ENCODE results near the gene TRIM65.

DNA sequence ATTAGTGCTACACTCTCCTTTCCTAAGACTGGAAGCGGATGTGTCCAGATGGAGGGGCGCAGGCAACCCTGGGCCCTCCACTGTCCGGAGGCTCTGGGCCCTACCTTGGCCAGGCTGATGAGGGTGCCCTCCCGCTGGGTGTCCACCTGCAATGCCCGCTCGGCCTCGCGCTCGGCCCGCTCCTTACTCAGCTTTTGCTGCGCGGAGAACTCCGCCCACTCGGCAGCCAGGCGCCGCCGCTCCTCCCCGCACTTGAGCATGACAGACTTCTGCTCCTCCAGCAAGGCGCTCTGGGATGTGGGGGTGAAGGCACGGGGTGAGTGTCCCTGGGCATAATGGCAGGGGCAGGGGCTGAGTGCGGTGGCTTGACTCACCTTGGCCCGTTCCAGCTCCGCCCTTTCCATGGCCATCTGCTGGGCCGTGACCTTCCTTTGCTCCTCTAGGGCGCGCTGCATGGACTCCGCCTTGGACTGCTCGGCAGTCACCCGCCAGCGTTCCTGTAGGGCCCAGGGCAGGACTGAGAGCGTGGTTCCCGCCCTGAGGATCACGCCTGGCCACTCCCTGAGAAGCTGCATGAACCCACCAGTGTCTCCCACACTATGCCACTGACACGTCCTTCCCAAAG, 18.0 kb upstream of the TRIM65 start:
- TF ChIP-seq, protein P1, sequence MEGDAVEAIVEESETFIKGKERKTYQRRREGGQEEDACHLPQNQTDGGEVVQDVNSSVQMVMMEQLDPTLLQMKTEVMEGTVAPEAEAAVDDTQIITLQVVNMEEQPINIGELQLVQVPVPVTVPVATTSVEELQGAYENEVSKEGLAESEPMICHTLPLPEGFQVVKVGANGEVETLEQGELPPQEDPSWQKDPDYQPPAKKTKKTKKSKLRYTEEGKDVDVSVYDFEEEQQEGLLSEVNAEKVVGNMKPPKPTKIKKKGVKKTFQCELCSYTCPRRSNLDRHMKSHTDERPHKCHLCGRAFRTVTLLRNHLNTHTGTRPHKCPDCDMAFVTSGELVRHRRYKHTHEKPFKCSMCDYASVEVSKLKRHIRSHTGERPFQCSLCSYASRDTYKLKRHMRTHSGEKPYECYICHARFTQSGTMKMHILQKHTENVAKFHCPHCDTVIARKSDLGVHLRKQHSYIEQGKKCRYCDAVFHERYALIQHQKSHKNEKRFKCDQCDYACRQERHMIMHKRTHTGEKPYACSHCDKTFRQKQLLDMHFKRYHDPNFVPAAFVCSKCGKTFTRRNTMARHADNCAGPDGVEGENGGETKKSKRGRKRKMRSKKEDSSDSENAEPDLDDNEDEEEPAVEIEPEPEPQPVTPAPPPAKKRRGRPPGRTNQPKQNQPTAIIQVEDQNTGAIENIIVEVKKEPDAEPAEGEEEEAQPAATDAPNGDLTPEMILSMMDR (IDR thresholded peaks at IDR 0.05; ENCODE audit: low read depth, low read length) = no peak
- no peak for TF ChIP-seq EZH2phosphoT487 (IDR thresholded peaks at IDR 0.05; ENCODE audit: low read depth)

Data from OCI-LY3 (cell line).